Pancreas (tissue), 10 donors: ENCODE measurements around the gene ANKS1A. TPM values are rescaled to one million over a fixed set of nuclear protein-coding genes. Genes with fewer than 3 reads are reported as not detected.

ENCODE experiments used
- ATAC-seq, 4 donors: fragments of 200-7000 bp; cut with Tn5 transposase; one replicate each; pipeline versions ENCODE4 v1.8.0 to v1.9.1; 2020; ENCODE audit warnings: mild to moderate bottlenecking in 4 of 4, moderate library complexity in 4 of 4
- DNase-seq, 6 donors: peaks; one replicate each; pipeline ENCODE4 v3.0.0-alpha.2; 2020
- FAIRE-seq: peaks from 2 replicates; lab custom pipeline; 2012; peaks lifted over from hg19 to GRCh38; lab: Jason Lieb, UNC
- H3K27ac ChIP-seq, 4 donors: fragments of 200-600 bp; sonication (generic); 1 replicate in 3 of 4; 2 replicates in 1 of 4; pipeline versions ENCODE4 v1.5.0 to v1.8.0; 2020
- H3K27me3 ChIP-seq, 4 donors: fragments of 200-600 bp; one replicate each; pipeline ENCODE4 v1.8.0; 2021
- H3K36me3 ChIP-seq, 3 donors: fragments of 200-600 bp; sonication (generic) in 1 of 3; one replicate each; pipeline versions ENCODE4 v1.5.0 to v1.8.0; 2020 to 2021
- H3K4me1 ChIP-seq, 3 donors: fragments of 200-600 bp; one replicate each; pipeline ENCODE4 v1.8.0; 2021
- H3K4me3 ChIP-seq, 4 donors: fragments of 200-600 bp; sonication (generic) in 2 of 4; one replicate each; pipeline versions ENCODE4 v1.5.0 to v1.8.0; 2020 to 2021
- H3K9me3 ChIP-seq, 4 donors: fragments of 200-600 bp; one replicate each; pipeline ENCODE4 v1.8.0; 2021
- CTCF ChIP-seq, 4 donors: fragments of 200-600 bp; sonication (generic) in 3 of 4; IDR thresholded peaks; one replicate each; pipeline versions ENCODE4 v1.5.0 to v1.8.0; 2021; ENCODE audit warnings: antibody characterized with exemption in 4 of 4
- WGBS, 2 donors: extraction: QIAGEN DNeasy Blood & Tissue Kit; methylation state at CpG; one replicate each; pipeline ENCODE4 v1.1.7; 2013; 5-methylcytosine and 5-hydroxymethylcytosine counted together
- intact Hi-C, 3 donors: fragments of 100-400 bp; cut with DNase I; formaldehyde crosslinking; loops; one replicate each; pipeline versions ENCODE4 v1.11.1 to v1.14.2; 2022
- polyA plus RNA-seq, 2 donors: library from polyadenylated mRNA; stranded (reverse); fragments of 200-250 nt; gene quantifications; one replicate each; pipeline ENCODE4 v1.2.3, GENCODE V29; 2013
- total RNA-seq, 6 donors: library from RNA; stranded (reverse); fragmentation: NEBNext Ultra II Directional in 4 of 6; extraction: Animal tissue kit (Norgen Biotek cat#: 25700) in 4 of 6; gene quantifications; one replicate each; pipeline versions ENCODE4 v1.2.1 to v1.2.4, GENCODE V29; 2021 to 2023
- donor health status: healthy with polysubstance abuse.
- donor health status: DM: no; HTN: no; CAD: no; lungs with moderate emphysema.
- donor health status: DM: no; HTN: no; CAD: no.
- donor health status: control.
- donor health status: control.
- donor health status: Bipolar disorder and iron deficiency.
- donor health status: DM: yes; HTN: yes; CAD: no.
- donor health status: DM: no; HTN: no; CAD: no.
- donor health status: DM: no; HTN: no; CAD: no.
- donor health status: DM: yes; HTN: yes; CAD: no.

ANKS1A gene
- total and polyA plus RNA-seq, 8 donors, result 6.1 to 16.7 (median 8.0) TPM

GRCh38 chr6:35063701-35064280, 174.7 kb downstream of the ANKS1A start:
- WGBS, 2 donors, result 81 to 87% methylated on average over 11 of the region's 11 CpGs
- Histone ChIP-seq H3K36me3 (peaks cover 0 to 14% (median 5%) of the 10 kb centered on the region in 3 donors), H3K9me3 (no peaks in the 10 kb centered on the region), H3K4me1 (no peaks in the 10 kb centered on the region), H3K27me3 (no peaks in the 10 kb centered on the region), H3K27ac (no peak overlapping the region), H3K4me3 (no peak overlapping the region)
- TF ChIP-seq CTCF (IDR thresholded peaks at IDR 0.05), result no peak
- FAIRE-seq (no peak), ATAC-seq (no peak), DNase-seq (no peak)
- intact Hi-C loops, result no loop called here

GRCh38 chr6:35064290-35064689, 175.2 kb downstream of the ANKS1A start:
- Histone ChIP-seq H3K27me3 (no peaks in the 10 kb centered on the region), H3K4me3 (no peak overlapping the region), H3K27ac (no peak overlapping the region), H3K4me1 (no peaks in the 10 kb centered on the region), H3K36me3 (peaks cover 0 to 14% (median 5%) of the 10 kb centered on the region in 3 donors), H3K9me3 (no peaks in the 10 kb centered on the region)
- DNase-seq (no peak), ATAC-seq (no peak), FAIRE-seq (no peak)
- WGBS, 2 donors, result 81 to 88% methylated on average over 8 of the region's 8 CpGs
- TF ChIP-seq CTCF (IDR thresholded peaks at IDR 0.05), result no peak
- intact Hi-C loops, result no loop called here

GRCh38 chr6:35064757-35065440, 175.8 kb downstream of the ANKS1A start:
- WGBS, 2 donors, result 83 to 89% methylated on average over 8 of the region's 8 CpGs
- no peaks in the 10 kb centered on the region for H3K4me1 ChIP-seq
- intact Hi-C loops, result no loop called here
- no peaks in the 10 kb centered on the region for H3K9me3 ChIP-seq
- no peak for ATAC-seq
- no peak for DNase-seq
- H3K4me3 ChIP-seq, result no peak overlapping the region
- H3K27ac ChIP-seq, result no peak overlapping the region
- no peak for TF ChIP-seq CTCF (IDR thresholded peaks at IDR 0.05)
- peaks cover 0 to 8% (median 5%) of the 10 kb centered on the region in 3 donors for H3K36me3 ChIP-seq
- no peak for FAIRE-seq
- H3K27me3 ChIP-seq, result no peaks in the 10 kb centered on the region

GRCh38 chr6:35065441-35065800, 176.4 kb downstream of the ANKS1A start:
- intact Hi-C loops, result no loop called here
- no peaks in the 10 kb centered on the region for H3K4me1 ChIP-seq
- H3K27ac ChIP-seq, result no peak overlapping the region
- no peak for ATAC-seq
- FAIRE-seq, result no peak
- 93% methylated on average over 9 of the region's 9 CpGs for WGBS, 2 donors
- H3K9me3 ChIP-seq, result no peaks in the 10 kb centered on the region
- H3K27me3 ChIP-seq, result no peaks in the 10 kb centered on the region
- TF ChIP-seq CTCF (IDR thresholded peaks at IDR 0.05), result no peak
- H3K36me3 ChIP-seq, result peaks cover 0 to 3% (median 1%) of the 10 kb centered on the region in 3 donors
- H3K4me3 ChIP-seq, result no peak overlapping the region
- no peak for DNase-seq

GRCh38 chr6:35065870-35066269, 176.8 kb downstream of the ANKS1A start:
- FAIRE-seq (no peak), DNase-seq (no peak)
- H3K36me3 ChIP-seq, result no peaks in the 10 kb centered on the region

More at GRCh38 chr6:35065870-35066269, 176.8 kb downstream of the ANKS1A start:
- Histone ChIP-seq H3K4me1 (no peaks in the 10 kb centered on the region), H3K27me3 (no peaks in the 10 kb centered on the region), H3K9me3 (no peaks in the 10 kb centered on the region), H3K27ac (no peak overlapping the region), H3K4me3 (no peak overlapping the region)
- ATAC-seq, result peak in 1 of 4 donors; percentile 48
- intact Hi-C loops, result no loop called here
- 81 to 90% methylated on average over 13 of the region's 13 CpGs for WGBS, 2 donors
- TF ChIP-seq CTCF (IDR thresholded peaks at IDR 0.05), result no peak
